ENCODE results near the gene TTLL3.

DNA sequence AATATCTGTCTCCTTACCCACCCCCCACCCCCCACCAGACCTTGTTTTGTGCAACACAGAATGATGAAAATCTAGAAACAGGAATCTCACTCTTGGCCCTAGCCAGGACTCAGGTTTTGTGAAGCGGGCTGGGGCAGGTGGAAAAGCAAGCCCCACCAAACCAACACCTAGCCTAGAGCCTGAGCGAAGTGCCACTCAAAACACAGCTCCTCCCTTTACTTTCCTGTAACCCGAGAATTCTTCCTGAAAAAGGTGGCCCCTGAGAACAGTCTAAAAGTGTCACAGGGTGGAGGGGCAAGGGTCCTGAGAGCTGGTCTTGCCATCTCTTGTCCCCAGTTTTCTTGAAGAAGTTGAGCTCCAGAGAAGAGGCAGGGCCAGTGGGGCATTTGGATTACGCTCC is 51.1 kb downstream of the TTLL3 start:
- TF ChIP-seq EZH2phosphoT487 (IDR thresholded peaks at IDR 0.05; ENCODE audit: borderline replicate concordance, low read depth) (no peak), RAD21 (IDR thresholded peaks at IDR 0.05; ENCODE audit: low read length) (no peak), RCOR1 (IDR thresholded peaks at IDR 0.05; ENCODE audit: low read length) (no peak), TAF1 (IDR thresholded peaks at IDR 0.05; ENCODE audit: borderline replicate concordance, low read depth, low read length) (no peak), POLR2AphosphoS5 (IDR thresholded peaks at IDR 0.05; ENCODE audit: low read depth, low read length) (no peak), CHD2 (IDR thresholded peaks at IDR 0.05; ENCODE audit: low read length, partially characterized antibody) (no peak), SIN3A (IDR thresholded peaks at IDR 0.05; ENCODE audit: borderline replicate concordance, low read depth, low read length) (no peak), FOXM1 (IDR thresholded peaks at IDR 0.05; ENCODE audit: low read depth) (no peak), SMC3 (IDR thresholded peaks at IDR 0.05; ENCODE audit: low read depth, low read length) (no peak)
- TF ChIP-seq, protein P1, sequence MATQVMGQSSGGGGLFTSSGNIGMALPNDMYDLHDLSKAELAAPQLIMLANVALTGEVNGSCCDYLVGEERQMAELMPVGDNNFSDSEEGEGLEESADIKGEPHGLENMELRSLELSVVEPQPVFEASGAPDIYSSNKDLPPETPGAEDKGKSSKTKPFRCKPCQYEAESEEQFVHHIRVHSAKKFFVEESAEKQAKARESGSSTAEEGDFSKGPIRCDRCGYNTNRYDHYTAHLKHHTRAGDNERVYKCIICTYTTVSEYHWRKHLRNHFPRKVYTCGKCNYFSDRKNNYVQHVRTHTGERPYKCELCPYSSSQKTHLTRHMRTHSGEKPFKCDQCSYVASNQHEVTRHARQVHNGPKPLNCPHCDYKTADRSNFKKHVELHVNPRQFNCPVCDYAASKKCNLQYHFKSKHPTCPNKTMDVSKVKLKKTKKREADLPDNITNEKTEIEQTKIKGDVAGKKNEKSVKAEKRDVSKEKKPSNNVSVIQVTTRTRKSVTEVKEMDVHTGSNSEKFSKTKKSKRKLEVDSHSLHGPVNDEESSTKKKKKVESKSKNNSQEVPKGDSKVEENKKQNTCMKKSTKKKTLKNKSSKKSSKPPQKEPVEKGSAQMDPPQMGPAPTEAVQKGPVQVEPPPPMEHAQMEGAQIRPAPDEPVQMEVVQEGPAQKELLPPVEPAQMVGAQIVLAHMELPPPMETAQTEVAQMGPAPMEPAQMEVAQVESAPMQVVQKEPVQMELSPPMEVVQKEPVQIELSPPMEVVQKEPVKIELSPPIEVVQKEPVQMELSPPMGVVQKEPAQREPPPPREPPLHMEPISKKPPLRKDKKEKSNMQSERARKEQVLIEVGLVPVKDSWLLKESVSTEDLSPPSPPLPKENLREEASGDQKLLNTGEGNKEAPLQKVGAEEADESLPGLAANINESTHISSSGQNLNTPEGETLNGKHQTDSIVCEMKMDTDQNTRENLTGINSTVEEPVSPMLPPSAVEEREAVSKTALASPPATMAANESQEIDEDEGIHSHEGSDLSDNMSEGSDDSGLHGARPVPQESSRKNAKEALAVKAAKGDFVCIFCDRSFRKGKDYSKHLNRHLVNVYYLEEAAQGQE (IDR thresholded peaks at IDR 0.05; ENCODE audit: low read depth, low read length): no peak
- TF ChIP-seq, protein P2, sequence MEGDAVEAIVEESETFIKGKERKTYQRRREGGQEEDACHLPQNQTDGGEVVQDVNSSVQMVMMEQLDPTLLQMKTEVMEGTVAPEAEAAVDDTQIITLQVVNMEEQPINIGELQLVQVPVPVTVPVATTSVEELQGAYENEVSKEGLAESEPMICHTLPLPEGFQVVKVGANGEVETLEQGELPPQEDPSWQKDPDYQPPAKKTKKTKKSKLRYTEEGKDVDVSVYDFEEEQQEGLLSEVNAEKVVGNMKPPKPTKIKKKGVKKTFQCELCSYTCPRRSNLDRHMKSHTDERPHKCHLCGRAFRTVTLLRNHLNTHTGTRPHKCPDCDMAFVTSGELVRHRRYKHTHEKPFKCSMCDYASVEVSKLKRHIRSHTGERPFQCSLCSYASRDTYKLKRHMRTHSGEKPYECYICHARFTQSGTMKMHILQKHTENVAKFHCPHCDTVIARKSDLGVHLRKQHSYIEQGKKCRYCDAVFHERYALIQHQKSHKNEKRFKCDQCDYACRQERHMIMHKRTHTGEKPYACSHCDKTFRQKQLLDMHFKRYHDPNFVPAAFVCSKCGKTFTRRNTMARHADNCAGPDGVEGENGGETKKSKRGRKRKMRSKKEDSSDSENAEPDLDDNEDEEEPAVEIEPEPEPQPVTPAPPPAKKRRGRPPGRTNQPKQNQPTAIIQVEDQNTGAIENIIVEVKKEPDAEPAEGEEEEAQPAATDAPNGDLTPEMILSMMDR (IDR thresholded peaks at IDR 0.05): no peak
- TF ChIP-seq, protein P3, sequence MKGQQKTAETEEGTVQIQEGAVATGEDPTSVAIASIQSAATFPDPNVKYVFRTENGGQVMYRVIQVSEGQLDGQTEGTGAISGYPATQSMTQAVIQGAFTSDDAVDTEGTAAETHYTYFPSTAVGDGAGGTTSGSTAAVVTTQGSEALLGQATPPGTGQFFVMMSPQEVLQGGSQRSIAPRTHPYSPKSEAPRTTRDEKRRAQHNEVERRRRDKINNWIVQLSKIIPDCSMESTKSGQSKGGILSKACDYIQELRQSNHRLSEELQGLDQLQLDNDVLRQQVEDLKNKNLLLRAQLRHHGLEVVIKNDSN (IDR thresholded peaks at IDR 0.05; ENCODE audit: borderline replicate concordance, low read depth): no peak
